Measurements from ENCODE around the gene CFAP46. TPM values are rescaled to one million over a fixed set of nuclear protein-coding genes. Genes with fewer than 3 reads are reported as not detected.
A peak's percentile ranks its signal among the peaks of the same experiment; 100 is the strongest.
"Not testable (repeated sequence)": the region's sequence is repeated elsewhere in the genome, so short reads cannot be mapped to it uniquely, and the experiment has no call there.

The CFAP46 gene
- total RNA-seq, 1 donor from 2014 or later, result 1.5 TPM

GRCh38 chr10:132846631-132847415 is 95.5 kb downstream of the CFAP46 start:
- intact Hi-C loops (cut with micrococcal nuclease), result no loop called here
- no peak for ATAC-seq
- DNase-seq, result no peak

DNA sequence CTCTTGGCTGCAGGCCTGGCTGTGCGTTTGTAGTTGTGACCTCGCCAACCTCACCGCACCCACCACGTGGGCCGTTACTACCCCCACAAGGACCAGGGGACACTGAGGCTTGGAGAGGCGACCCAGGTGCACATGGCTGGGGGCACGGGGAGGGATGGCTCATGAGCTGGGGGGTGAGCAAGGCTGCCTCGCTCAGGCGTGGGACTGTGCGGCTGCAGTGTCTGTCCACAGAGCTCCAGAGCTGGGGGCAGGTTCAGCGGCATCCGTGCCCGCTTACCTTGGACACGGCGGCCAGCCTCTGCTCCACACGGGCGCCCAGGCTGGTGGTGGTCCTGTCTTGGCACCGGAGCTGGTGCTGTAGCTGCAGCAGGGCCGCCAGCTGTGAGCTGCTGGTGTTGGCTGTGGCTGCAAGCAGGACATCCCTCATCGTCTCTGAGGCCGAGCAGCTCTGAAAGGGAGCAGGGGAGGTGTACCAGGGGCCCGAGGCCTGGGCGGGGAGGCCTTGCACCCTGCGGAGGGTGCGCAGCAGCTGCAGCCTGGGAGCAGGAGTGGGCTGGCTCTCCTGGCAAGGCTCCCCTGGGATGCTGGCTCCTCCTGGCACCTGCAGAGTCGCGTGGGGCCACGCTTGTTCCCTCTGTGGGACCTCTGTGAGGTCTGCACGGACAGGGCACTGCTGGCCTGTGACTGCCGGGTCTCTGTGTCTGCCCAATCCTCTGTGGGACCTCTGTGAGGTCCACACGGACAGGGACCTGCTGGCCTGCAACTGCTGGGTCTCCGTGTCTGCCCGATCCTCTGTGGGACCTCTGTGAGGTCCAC is 96.4 kb downstream of the CFAP46 start:
- intact Hi-C loops (cut with micrococcal nuclease), result no loop called here
- ATAC-seq, result no peak

DNA sequence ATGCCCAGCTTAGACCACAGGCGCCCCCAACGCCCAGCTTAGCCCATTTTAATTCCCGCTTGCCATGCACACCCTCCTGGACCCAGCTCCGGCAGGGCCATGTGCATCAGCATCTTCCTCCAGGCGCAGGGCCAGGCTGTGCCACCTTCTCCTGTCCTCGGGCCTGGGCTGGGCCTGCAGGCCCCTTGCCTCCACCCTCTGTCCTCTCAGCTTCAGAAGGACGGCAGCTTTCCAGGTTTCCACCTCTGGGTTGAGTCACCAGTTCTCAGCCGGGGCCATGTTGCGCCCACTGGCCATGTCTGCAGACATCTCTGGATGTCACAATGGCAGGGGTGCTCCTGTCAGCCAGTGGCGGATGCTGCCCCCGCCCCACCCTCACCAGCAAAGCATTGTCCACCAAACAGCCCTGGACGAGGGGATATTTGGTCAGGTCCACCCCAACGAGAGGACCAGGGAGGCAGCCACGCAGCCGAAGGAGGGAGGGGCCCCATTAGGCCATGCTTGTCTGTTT is 97.3 kb downstream of the CFAP46 start:
- DNase-seq (no peak), ATAC-seq (no peak)
- intact Hi-C loops (cut with micrococcal nuclease), result no loop called here

More for the DNA sequence above, 96.4 kb downstream of the CFAP46 start:
- no peak for DNase-seq

- intact Hi-C loops (cut with micrococcal nuclease), result no loop called here
- ATAC-seq (no peak), DNase-seq (no peak)
Observed at GRCh38 chr10:132844069-132844809, 98.1 kb downstream of the CFAP46 start.

- ATAC-seq; intact Hi-C loops (cut with micrococcal nuclease); DNase-seq: not testable (repeated sequence)
Observed at GRCh38 chr10:132843276-132843675, 99.1 kb downstream of the CFAP46 start.

GRCh38 chr10:132842397-132842796 is 100.0 kb downstream of the CFAP46 start:
- ATAC-seq (no peak), DNase-seq (no peak)
- intact Hi-C loops (cut with micrococcal nuclease), result no loop called here

DNA sequence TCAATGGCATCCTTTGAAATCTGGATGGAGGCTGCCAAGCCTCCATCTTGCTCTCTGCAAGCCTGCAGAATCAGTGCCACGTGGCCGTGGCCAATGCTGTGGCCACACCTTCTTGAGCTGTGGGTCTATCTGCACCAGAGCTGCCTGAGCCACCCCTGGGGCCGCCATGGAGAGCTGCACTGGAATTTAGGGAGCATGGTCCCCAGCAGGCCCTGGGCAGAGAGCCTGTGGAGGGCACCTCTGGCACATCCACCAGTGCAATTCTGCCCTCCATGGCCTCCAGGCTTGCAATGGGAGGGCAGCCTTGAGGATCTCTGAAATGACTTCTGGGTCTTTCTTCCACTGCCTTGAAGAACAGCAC is 100.8 kb downstream of the CFAP46 start:
- no peak for DNase-seq
- ATAC-seq, result no peak
- intact Hi-C loops (cut with micrococcal nuclease), result no loop called here

- intact Hi-C loops (cut with micrococcal nuclease), result no loop called here
- DNase-seq, result no peak
- ATAC-seq, result no peak
Observed at GRCh38 chr10:132840698-132841614, 101.4 kb downstream of the CFAP46 start.

DNA sequence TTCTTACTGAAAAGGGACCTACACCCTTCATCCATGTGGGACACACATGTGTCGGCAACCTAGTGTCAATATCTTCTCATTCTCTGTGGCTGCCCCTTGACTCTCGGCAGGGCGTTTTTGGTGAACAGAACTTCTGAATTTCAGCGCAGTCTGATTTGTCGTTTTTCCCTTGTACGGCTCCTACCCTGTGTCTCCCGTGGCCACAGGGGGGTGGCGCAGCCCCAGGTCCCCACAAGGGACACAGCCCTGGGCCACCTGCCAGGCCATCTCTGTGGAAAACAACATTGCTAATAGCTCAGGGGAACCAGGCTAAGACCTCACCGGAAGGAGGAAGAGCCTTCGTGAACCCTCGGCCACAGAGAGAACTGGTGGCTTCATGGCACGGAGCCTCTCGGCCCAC is 103.3 kb downstream of the CFAP46 start:
- DNase-seq (no peak), ATAC-seq (no peak)
- intact Hi-C loops (cut with micrococcal nuclease), result no loop called here

- intact Hi-C loops (cut with micrococcal nuclease), result no loop called here
- DNase-seq (no peak), ATAC-seq (no peak)
Observed at GRCh38 chr10:132838346-132838970, 103.9 kb downstream of the CFAP46 start.

DNA sequence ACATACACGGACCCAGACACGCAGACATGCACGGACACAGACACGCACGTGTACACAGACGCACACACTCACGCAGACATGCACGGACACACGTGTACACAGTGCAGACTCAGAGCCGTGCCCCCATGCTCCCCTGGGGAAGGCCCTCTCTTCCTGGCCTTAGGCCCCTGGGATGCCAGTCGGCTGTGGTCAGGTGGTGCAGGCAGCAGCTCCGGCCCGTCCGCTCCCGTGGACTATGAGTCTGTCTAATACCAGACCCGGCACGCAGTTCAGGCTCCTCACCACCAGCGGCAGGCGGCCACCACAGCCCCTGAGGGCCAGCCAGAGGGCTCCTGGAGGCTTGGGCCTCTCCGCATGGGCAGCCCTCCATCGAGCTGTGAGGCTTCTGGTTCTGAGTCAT is 104.5 kb downstream of the CFAP46 start:
- ATAC-seq, result no peak
- intact Hi-C loops (cut with micrococcal nuclease), result no loop called here
- no peak for DNase-seq

GRCh38 chr10:132836832-132837540 is 105.4 kb downstream of the CFAP46 start:
- peak; percentile 76 for ATAC-seq
- intact Hi-C loops (cut with micrococcal nuclease), result no loop called here
- DNase-seq, result peak; percentile 50

DNA sequence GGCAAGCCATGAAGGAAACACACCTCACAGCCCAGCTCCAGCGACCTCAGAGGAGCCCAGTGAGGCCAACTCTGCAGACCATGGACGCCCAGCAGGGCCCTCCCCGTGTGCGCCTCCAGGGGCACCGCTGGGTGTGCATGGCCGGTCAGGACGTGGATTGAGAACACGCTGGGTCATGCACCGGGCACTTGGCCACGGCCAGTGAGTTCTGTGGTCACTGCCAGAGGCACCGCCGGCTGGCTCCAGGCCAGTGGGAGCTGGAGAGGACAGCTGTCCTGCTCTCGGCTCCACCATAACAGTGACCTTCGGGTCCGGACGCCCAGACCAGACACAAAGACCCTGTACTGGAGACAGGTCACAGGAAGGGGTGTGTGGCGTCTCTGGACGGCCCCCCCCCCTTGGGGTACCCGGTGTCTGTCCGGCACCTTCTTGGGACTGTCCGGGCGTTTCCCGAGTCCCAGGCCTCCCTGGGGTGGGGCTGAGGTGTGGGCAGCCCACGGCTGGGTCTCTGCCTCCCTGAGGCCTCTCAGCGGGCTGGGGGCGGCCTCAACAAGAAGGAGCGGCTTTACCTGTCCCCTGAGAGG is 106.0 kb downstream of the CFAP46 start:
- DNase-seq, result peak; percentile 69
- intact Hi-C loops (cut with micrococcal nuclease), result no loop called here
- ATAC-seq, result peak; percentile 79

DNA sequence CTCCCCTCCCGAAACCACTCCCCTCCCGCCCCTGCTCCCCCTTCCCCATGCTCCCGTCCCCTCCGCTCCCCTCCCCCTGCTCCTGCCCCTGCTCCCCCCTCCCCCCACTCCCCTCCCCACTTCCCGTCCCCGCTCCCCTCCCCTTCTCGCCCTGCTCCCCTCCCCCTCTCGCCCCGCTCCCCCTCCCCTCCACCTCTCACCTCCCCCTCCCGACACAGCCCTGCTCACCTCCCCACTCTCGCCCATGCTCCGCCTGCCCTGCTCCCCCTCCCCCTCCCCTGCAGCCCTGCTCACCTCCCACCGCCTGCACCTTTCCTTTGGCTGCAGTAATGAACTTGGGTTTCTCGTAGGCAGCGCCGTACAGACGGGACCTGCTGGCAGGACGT is 106.5 kb downstream of the CFAP46 start:
- no peak for DNase-seq
- intact Hi-C loops (cut with micrococcal nuclease), result no loop called here
- ATAC-seq, result no peak

GRCh38 chr10:132834891-132835847 is 107.2 kb downstream of the CFAP46 start:
- intact Hi-C loops (cut with micrococcal nuclease), result no loop called here
- DNase-seq (no peak), ATAC-seq (no peak)

DNA sequence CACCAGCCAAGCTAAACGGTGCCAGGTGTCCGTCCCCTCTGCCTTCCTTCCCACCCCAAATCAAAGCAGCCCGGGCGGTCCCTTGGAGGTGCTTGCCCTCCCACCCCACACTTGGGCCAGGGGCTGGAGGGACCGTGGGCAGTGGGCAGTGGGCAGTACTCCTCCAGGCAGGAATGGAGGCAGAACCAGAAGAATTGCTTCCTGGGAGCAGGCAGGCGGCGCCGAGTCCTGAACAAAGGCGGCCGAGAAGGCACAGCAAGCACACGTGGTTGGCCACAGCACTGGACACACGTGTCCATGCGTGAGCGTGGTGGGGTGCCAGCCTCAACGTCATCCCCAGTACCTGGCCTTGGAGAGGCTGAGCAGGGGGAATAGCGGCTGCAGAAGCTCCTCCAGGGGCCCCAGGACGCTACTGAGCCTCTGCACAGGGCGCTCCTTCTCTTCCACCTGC is 108.0 kb downstream of the CFAP46 start:
- intact Hi-C loops (cut with micrococcal nuclease), result no loop called here
- DNase-seq (no peak), ATAC-seq (no peak)
